Measurements from ENCODE around the gene SLC6A17.
A peak's percentile ranks its signal among the peaks of the same experiment; 100 is the strongest.

SLC6A17 gene

DNA sequence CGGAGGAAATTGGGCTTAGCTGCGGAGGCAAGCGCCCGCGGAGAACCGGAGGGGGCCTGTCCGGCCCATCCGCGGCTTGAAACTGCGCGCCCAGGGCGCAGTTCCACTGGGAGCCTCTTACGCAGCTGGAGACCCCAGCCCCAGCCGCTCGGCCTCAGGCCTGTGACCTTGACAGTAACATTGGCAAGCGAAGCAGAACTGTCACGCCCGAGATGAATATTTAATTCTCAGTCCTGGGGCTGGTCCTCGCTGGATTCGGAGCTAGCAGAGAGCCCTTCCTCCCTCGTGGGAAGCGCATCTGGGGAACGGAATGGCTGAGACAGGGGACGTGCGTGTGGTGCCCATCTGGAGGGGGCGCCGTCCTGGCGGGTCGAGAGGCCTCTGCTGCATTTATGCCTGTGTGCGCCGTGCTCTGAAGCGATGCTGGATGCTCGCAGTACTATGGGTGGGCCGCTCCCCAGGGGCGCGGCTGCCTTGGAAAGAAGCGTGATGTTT, 928 bp downstream of the SLC6A17 start:
- TF ChIP-seq OSR1 (CRISPR knock-in tag; IDR thresholded peaks at IDR 0.05), result no peak
- no peak for TF ChIP-seq SNAI2 (CRISPR knock-in tag; IDR thresholded peaks at IDR 0.05)
- no peak for TF ChIP-seq ARNTL (CRISPR knock-in tag; IDR thresholded peaks at IDR 0.05; ENCODE audit: borderline replicate concordance, low read depth)
- TF ChIP-seq, protein P1, sequence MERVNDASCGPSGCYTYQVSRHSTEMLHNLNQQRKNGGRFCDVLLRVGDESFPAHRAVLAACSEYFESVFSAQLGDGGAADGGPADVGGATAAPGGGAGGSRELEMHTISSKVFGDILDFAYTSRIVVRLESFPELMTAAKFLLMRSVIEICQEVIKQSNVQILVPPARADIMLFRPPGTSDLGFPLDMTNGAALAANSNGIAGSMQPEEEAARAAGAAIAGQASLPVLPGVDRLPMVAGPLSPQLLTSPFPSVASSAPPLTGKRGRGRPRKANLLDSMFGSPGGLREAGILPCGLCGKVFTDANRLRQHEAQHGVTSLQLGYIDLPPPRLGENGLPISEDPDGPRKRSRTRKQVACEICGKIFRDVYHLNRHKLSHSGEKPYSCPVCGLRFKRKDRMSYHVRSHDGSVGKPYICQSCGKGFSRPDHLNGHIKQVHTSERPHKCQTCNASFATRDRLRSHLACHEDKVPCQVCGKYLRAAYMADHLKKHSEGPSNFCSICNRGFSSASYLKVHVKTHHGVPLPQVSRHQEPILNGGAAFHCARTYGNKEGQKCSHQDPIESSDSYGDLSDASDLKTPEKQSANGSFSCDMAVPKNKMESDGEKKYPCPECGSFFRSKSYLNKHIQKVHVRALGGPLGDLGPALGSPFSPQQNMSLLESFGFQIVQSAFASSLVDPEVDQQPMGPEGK (CRISPR knock-in tag; IDR thresholded peaks at IDR 0.05; ENCODE audit: borderline replicate concordance), result no peak
- no peak for TF ChIP-seq RARB (CRISPR knock-in tag; IDR thresholded peaks at IDR 0.05)
- no peak for TF ChIP-seq ZNF565 (CRISPR knock-in tag; conservative IDR thresholded peaks at IDR 0.05; ENCODE audit: low read depth)
- TF ChIP-seq TCF4 (CRISPR knock-in tag; IDR thresholded peaks at IDR 0.05; ENCODE audit: borderline replicate concordance), result no peak
- TF ChIP-seq, protein P2, sequence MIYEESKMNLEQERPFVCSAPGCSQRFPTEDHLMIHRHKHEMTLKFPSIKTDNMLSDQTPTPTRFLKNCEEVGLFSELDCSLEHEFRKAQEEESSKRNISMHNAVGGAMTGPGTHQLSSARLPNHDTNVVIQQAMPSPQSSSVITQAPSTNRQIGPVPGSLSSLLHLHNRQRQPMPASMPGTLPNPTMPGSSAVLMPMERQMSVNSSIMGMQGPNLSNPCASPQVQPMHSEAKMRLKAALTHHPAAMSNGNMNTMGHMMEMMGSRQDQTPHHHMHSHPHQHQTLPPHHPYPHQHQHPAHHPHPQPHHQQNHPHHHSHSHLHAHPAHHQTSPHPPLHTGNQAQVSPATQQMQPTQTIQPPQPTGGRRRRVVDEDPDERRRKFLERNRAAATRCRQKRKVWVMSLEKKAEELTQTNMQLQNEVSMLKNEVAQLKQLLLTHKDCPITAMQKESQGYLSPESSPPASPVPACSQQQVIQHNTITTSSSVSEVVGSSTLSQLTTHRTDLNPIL (CRISPR knock-in tag; IDR thresholded peaks at IDR 0.05; ENCODE audit: low read depth), result no peak
- TF ChIP-seq, protein P3, sequence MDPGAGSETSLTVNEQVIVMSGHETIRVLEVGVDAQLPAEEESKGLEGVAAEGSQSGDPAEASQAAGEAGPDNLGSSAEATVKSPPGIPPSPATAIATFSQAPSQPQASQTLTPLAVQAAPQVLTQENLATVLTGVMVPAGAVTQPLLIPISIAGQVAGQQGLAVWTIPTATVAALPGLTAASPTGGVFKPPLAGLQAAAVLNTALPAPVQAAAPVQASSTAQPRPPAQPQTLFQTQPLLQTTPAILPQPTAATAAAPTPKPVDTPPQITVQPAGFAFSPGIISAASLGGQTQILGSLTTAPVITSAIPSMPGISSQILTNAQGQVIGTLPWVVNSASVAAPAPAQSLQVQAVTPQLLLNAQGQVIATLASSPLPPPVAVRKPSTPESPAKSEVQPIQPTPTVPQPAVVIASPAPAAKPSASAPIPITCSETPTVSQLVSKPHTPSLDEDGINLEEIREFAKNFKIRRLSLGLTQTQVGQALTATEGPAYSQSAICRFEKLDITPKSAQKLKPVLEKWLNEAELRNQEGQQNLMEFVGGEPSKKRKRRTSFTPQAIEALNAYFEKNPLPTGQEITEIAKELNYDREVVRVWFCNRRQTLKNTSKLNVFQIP (CRISPR knock-in tag; IDR thresholded peaks at IDR 0.05; ENCODE audit: borderline replicate concordance, low read depth), result no peak
- TF ChIP-seq ZNF70 (CRISPR knock-in tag; IDR thresholded peaks at IDR 0.05), result no peak
- TF ChIP-seq GLIS3 (CRISPR knock-in tag; IDR thresholded peaks at IDR 0.05), result no peak
- no peak for TF ChIP-seq CSDC2 (CRISPR knock-in tag; IDR thresholded peaks at IDR 0.05)
- TF ChIP-seq BACH2 (CRISPR knock-in tag; IDR thresholded peaks at IDR 0.05; ENCODE audit: borderline replicate concordance), result no peak
- TF ChIP-seq ZFP3 (CRISPR knock-in tag; IDR thresholded peaks at IDR 0.05), result no peak
- no peak for TF ChIP-seq ISL1 (CRISPR knock-in tag; IDR thresholded peaks at IDR 0.05)
- no peak for TF ChIP-seq ESRRG (CRISPR knock-in tag; IDR thresholded peaks at IDR 0.05)
- no peak for TF ChIP-seq ZC3H10 (CRISPR knock-in tag; IDR thresholded peaks at IDR 0.05)
- TF ChIP-seq TOX (CRISPR knock-in tag; IDR thresholded peaks at IDR 0.05; ENCODE audit: borderline replicate concordance), result no peak
- no peak for ATAC-seq

DNA sequence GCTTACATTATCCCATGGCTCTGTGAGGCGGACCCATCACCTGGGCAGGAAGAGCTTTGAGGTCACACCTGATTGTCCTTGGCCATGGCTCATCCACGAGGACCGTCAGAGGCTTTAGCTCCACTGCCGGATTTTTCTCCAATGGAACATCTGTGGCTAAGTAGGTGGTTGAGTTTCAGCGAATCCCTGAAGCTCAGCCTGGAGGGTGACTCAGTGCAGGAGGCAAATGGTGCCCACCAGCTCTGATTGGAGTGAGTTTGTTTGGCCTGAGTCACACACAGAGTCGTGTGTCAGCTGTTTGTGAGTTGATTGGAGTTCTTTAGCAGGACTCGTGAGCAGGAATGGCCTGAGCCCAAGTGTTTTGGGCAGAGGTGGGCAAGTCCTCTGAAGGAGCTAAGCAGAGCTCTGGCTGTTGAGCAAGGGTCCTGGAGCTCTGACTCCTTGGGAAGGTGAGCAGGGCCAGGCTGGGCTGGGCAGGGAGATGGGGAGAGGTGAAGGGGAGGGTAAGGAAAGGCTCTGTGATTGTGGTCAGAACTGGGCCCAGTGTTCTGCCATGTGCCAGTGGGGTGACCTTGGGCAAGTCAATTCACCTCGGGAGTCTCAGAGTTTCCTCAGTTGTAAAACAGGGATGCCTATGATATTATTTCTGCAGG, 2.0 kb downstream of the SLC6A17 start:
- peak; percentile 41 for ATAC-seq
- TF ChIP-seq BACH2 (CRISPR knock-in tag; IDR thresholded peaks at IDR 0.05; ENCODE audit: borderline replicate concordance) (no peak), ZNF8 (CRISPR knock-in tag; IDR thresholded peaks at IDR 0.05) (no peak), CSDC2 (CRISPR knock-in tag; IDR thresholded peaks at IDR 0.05) (no peak), TOX (CRISPR knock-in tag; IDR thresholded peaks at IDR 0.05; ENCODE audit: borderline replicate concordance) (no peak)
- TF ChIP-seq, protein P4, sequence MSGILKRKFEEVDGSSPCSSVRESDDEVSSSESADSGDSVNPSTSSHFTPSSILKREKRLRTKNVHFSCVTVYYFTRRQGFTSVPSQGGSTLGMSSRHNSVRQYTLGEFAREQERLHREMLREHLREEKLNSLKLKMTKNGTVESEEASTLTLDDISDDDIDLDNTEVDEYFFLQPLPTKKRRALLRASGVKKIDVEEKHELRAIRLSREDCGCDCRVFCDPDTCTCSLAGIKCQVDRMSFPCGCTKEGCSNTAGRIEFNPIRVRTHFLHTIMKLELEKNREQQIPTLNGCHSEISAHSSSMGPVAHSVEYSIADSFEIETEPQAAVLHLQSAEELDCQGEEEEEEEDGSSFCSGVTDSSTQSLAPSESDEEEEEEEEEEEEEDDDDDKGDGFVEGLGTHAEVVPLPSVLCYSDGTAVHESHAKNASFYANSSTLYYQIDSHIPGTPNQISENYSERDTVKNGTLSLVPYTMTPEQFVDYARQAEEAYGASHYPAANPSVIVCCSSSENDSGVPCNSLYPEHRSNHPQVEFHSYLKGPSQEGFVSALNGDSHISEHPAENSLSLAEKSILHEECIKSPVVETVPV (CRISPR knock-in tag; IDR thresholded peaks at IDR 0.05), result no peak

DNA sequence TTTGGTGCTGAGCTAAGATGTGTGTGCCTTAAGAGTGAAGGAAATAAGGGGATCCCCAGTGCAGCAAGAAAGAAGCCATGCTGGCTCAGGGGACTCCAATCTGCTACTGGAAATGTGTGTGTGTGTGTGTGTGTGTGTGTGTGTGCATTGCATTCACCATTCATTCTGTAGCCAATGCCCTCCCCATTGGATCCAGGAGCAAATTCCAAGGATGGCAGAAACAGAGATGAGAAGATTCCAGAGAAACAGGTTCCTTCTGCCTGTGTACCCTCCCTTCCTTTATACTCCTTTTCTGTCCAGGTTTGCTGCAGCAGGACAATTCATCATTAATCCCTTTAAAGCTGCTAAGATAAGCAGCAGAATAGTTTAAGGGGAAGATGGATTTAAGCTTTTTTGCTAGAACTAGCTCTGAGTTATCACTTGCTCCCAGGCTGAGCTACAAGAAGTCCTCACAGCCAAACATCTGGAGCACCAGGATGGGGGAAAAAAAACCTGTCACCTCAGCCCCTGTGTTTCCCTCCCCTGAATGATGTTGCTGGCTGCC, 3.2 kb downstream of the SLC6A17 start:
- ATAC-seq, result no peak
- TF ChIP-seq ZFP30 (CRISPR knock-in tag; IDR thresholded peaks at IDR 0.05) (no peak), ARNTL (CRISPR knock-in tag; IDR thresholded peaks at IDR 0.05; ENCODE audit: borderline replicate concordance, low read depth) (no peak), CSDC2 (CRISPR knock-in tag; IDR thresholded peaks at IDR 0.05) (no peak), GLIS3 (CRISPR knock-in tag; IDR thresholded peaks at IDR 0.05) (no peak), ZNF565 (CRISPR knock-in tag; conservative IDR thresholded peaks at IDR 0.05; ENCODE audit: low read depth) (no peak), ESRRG (CRISPR knock-in tag; IDR thresholded peaks at IDR 0.05) (no peak), PPARA (CRISPR knock-in tag; IDR thresholded peaks at IDR 0.05; ENCODE audit: borderline replicate concordance) (no peak), TCF4 (CRISPR knock-in tag; IDR thresholded peaks at IDR 0.05; ENCODE audit: borderline replicate concordance) (no peak)
- TF ChIP-seq, protein P5, sequence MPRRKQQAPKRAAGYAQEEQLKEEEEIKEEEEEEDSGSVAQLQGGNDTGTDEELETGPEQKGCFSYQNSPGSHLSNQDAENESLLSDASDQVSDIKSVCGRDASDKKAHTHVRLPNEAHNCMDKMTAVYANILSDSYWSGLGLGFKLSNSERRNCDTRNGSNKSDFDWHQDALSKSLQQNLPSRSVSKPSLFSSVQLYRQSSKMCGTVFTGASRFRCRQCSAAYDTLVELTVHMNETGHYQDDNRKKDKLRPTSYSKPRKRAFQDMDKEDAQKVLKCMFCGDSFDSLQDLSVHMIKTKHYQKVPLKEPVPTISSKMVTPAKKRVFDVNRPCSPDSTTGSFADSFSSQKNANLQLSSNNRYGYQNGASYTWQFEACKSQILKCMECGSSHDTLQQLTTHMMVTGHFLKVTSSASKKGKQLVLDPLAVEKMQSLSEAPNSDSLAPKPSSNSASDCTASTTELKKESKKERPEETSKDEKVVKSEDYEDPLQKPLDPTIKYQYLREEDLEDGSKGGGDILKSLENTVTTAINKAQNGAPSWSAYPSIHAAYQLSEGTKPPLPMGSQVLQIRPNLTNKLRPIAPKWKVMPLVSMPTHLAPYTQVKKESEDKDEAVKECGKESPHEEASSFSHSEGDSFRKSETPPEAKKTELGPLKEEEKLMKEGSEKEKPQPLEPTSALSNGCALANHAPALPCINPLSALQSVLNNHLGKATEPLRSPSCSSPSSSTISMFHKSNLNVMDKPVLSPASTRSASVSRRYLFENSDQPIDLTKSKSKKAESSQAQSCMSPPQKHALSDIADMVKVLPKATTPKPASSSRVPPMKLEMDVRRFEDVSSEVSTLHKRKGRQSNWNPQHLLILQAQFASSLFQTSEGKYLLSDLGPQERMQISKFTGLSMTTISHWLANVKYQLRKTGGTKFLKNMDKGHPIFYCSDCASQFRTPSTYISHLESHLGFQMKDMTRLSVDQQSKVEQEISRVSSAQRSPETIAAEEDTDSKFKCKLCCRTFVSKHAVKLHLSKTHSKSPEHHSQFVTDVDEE (CRISPR knock-in tag; IDR thresholded peaks at IDR 0.05), result no peak
- TF ChIP-seq, protein P1 (CRISPR knock-in tag; IDR thresholded peaks at IDR 0.05; ENCODE audit: borderline replicate concordance), result no peak
- TF ChIP-seq, protein P2 (CRISPR knock-in tag; IDR thresholded peaks at IDR 0.05; ENCODE audit: low read depth), result no peak
